Activated T-cell treated with anti-CD3 and anti-CD28 coated beads, Interleukin-2, amount 50 U/mL, for 48 hours (primary cell): ENCODE results near the gene DNHD1.

ENCODE experiments used
- DNase-seq, 2 experiments: peaks; one replicate each; pipeline ENCODE4 v3.0.0-alpha.2; 2020

DNHD1 gene

DNA sequence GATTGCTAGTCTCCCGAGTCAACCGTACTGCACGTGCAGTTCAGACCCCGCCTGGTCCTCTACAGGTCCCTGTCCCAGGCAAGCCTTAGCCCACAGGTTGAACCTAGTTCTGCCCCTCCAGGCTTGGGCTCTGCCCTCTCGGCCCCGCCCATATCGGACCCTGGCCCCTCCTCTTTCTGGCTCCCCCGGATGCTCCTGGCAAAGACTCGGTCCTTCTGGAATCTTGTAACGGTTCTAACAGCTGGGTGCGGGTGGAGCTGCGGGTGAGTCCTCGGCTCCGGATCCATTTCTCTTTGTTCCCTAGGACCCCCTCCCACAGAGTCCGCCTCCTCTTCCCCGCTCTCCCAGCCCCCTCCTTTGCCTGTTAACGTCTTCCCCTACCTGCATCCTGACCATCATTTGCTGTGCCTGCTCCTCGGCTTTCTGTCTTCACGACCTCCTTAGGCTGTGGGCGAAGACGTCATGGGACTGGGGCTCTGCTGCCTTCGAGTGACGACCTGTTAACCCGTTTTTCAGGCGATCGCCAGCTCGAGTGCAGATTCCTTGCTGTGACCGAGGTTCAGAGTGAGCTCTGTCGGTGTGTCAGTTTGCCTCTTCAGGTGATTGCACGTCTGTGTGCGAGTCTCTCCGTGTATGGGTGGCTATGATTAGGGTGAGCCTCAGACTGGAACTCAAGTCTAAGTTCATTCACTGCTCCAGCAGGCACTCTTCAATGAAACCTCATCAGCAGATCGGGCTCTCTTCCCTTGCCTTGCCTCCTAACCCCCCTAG, at the start of gene DNHD1:
Gene DNHD1 (plus strand): TSS at position 212 of the 771 bp plus-strand sequence. CDS start 936 bp downstream, outside the sequence.
- DNase-seq, result no peak

DNA sequence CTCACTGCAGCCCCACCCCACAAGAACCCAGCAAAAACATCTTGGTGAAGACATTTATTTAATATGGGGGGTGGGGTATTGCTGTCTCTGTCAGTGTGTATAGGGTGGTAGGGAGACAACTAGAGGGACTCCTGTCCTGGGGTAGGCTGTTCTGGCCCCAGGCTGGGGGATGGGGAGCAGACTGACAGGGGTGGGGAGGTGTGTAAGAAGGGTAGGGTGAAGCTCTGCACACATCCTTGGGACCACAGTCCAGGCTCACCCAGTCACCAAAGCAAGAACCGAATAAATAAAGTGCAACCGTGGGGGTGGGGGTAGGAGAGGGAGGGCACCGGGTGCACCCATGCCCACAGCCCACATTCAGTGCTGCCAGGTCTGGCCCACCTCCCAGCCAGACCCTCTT, 48.5 kb upstream of the DNHD1 start:
- no peak for DNase-seq

DNA sequence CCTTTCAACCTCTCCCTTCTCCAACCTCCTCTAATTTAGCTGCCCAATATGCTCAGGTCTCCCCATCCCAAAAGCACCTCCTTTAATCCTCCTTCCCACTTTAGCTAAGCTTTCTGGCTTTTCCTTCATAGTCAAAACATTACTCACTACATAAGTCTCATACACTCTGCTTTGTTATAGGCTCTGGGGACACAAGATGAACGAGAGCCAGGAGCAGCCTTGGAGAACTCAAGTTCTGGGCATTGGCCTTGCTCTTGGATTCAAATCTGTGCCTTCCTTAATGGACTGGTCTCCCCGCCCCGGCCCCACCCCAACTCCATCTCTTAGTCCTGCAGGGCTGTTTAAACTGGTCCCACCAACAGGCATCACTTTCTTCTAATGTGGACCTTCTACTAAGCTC, 44.9 kb upstream of the DNHD1 start:
- no peak for DNase-seq

- no peak for DNase-seq
These were observed 43.9 kb upstream of the DNHD1 start for GRCh38 chr11:6453152-6453551.

DNA sequence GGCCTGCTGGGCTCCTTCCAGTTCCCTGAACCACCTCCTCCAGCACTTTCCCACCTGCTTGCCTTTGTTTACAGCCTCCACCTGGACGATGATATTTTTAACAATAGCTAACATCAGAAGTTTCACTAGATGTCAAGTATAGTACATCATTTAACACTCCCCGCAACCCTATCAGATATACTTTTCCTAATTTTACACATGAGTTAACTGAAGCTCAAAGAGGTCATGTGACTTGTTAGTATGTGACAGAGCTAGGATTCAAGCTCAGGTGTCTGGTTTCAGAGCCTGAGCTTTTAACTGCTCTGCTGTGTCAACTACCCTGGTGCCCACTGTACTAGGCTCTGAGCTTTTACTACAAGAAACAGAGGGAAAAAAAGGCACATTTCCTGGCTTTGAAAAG, 42.0 kb upstream of the DNHD1 start:
- DNase-seq, result no peak

- no peak for DNase-seq
These were observed 40.6 kb upstream of the DNHD1 start for GRCh38 chr11:6456361-6457073.

DNA sequence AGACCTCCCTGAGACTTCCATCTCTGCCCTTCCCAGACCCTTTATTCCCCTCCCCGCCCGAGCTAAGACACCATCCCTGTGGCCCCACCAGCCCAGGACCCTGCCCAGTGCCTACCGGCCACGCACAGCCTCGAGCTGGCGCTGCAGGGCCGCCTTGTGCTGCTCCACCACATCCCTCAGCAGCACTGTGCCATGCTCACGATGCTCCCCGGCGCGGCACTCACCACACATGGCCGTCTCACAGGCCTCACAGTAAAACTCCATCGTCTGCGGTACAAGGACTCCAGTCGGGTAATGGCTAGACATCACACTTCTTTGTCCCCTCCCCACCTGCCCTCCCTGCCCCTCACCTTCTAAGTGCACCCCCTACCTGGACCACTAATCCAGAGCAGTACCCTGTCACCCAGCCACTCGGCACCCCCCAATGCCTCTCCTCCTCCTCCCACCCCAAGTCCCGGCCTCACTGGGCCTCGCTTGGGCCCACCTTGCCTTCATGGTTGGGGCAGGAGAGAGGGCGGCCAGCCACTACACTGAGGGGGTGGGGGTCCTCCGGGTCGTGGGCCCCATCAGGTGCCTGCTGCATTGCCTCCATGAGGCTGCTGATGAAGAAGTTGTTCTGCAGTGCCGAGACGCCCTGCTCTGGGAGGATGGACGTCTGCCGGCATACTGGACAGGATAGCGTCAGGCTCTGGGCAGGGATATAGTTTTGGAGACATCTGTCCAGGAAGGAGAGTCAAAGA, 39.3 kb upstream of the DNHD1 start:
- no peak for DNase-seq

DNA sequence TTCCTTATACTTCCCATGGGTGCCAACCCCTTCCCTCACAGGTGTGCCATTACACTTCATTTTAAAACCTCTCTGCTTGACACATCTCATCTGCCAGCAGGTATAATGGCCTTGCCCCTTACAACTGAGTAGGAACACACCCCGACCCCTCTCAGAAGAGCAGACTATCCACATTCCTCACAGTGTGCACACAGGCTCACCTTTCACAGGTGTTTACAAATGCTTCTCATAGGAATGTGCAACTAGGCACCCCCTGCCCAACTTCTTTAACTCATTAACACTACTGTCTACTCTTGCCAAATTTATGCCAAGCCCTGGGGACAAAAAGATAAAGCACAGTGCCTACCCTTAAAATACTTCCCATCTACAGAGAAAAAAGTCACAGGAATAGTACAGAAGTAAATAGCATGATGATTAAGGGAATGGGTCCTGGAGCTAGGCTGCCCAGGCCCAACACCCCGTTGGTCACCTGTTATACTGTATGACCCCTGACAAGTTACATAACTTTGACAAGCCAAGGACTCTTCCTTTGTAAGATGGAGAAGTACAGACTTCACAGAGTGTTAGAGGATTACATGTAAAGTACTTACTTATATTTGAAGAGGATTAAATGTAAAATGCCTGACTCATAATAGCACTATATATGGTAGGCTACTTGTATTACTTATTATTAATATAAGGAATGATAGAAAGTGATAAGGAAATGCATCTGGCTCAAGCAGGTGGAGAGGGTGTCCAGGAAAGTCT, 38.6 kb upstream of the DNHD1 start:
- no peak for DNase-seq

- no peak for DNase-seq
These were observed 38.0 kb upstream of the DNHD1 start for GRCh38 chr11:6459099-6459450.

GRCh38 chr11:6468712-6469495, 28.2 kb upstream of the DNHD1 start:
- DNase-seq, result peak in 1 of 2 experiments; percentile 25

GRCh38 chr11:6469599-6469998, 27.5 kb upstream of the DNHD1 start:
- no peak for DNase-seq

GRCh38 chr11:6472934-6473333, 24.1 kb upstream of the DNHD1 start:
- DNase-seq, result no peak

GRCh38 chr11:6473451-6474412, 23.3 kb upstream of the DNHD1 start, which contains the start of gene TRIM3:
TSS of gene TRIM3 (minus strand) at chr11:6473941. CDS start at chr11:6465695, 8,246 bp downstream.
- DNase-seq, result peak; percentile 67 to 72

- DNase-seq, result no peak
These were observed 22.7 kb upstream of the DNHD1 start for GRCh38 chr11:6474413-6474792.

DNA sequence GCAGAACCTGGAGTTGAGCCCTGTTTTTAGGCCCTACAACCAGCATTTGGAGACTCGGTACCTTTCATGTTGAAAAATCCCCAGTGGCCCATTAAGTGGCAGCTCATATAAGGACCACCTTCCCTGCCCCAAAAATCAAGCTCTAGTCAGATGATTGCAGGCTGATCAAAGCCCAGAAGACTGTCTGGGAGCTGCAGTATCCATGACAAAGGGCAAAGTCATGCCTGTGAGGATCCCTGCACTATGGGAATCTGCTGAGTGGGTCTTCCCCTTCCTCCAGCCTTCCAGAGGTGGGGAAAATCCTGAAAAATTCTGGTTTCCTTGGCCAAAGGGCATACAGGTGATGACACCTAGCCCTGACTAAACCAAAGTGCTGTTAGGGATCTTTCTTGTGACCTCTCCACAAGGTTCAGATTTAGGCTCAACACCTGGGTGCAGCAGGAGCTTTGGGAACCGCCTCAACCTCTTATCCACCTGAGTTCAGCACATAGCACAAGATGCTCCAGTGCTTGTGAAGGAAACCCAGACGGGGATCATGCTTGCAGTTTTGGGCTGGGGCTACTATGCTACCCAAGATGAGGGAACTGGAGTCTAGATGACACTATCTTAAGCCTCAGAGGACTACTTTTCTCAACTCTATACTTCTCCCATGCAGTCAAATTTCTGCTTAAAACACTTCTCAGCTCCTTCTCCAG, 22.1 kb upstream of the DNHD1 start:
- DNase-seq, result no peak

DNA sequence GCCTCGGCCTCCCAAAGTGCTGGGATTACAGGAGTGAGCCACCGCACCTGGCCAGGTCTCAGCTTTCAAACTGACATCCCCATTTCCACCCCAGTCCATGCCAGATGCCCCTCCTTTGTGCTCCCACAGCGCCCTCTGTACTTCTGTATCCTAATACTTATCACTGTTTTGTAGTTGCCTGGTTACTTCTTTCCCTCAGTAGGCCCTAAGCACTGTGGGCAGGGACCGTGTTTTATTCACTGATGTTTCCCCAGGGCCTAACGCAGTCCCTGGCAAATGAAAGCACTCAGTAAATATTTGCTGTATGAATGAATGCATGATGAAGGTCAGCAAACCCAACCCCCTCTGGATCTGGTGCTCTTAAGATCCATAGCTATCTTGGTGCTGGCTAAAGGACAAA, 21.1 kb upstream of the DNHD1 start:
- DNase-seq, result no peak

DNA sequence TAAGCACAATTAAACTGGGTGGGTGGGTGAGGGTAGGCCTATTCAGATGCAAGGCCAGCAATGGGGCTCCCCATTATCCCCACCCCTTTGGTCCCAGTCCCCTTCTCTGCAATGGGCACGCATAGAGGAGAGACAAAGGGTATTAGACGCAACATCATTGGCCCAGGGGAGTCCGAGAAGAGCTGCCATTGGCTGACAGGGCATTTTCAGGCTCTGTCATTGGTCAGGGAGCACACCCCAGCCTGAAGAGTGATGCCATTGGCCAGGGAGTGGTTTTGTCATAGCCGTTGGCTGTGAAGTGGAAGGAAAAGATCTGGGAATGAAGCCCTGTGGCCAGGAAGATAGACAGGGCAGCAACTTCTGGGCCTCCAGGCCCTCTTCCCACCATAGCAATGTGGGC, 20.5 kb upstream of the DNHD1 start:
- no peak for DNase-seq

DNA sequence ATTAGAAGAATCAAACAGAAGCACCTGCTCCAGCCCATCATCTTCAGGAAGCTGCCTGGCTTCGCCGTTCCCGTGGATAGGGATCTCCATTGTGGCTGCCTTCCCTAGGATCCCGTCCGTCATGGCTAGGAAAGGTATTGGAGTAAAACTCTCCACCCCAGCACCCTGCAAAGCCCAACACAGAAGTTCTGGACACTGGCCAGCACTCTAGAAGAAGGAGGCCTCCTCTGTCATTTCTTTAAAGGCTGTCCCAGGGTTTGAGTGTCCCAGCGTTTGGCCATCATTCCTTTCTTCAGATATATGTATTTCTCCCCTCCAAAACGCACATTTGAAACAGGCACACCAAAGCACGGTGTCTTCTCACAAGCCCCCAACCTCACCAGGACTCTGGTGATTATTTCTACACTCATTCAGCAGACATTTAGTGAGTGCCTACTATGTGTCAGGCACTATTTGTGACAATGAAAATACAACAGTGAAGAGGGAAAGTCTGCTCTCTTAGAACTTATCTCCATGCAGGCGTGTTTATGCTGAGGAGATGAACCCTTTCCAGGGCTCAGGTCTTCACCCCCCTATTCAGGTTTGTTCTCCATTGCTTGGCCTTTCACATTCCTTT, 16.7 kb upstream of the DNHD1 start:
- no peak for DNase-seq

GRCh38 chr11:6481012-6481923, 15.8 kb upstream of the DNHD1 start, which contains the start of the genes ARFIP2 and TIMM10B:
TSS of gene ARFIP2 (minus strand) at chr11:6481331. CDS start at chr11:6480421, 910 bp downstream.
TSS of gene TIMM10B (plus strand) at chr11:6481501. CDS start at chr11:6481517, 16 bp downstream.
- peak; percentile 95 to 97 for DNase-seq
